GM21423 (cell line): ENCODE measurements around the gene MRTFB.
"Not testable (repeated sequence)": the region's sequence is repeated elsewhere in the genome, so short reads cannot be mapped to it uniquely, and the experiment has no call there.

Source experiments
- ATAC-seq: cut with Tn5 transposase; IDR thresholded peaks from one replicate; pipeline ENCODE4 v1.9.1; 2021; ENCODE audit warnings: mild to moderate bottlenecking, moderate library complexity; ENCODE audit not compliant: unreplicated experiment

Gene MRTFB

DNA sequence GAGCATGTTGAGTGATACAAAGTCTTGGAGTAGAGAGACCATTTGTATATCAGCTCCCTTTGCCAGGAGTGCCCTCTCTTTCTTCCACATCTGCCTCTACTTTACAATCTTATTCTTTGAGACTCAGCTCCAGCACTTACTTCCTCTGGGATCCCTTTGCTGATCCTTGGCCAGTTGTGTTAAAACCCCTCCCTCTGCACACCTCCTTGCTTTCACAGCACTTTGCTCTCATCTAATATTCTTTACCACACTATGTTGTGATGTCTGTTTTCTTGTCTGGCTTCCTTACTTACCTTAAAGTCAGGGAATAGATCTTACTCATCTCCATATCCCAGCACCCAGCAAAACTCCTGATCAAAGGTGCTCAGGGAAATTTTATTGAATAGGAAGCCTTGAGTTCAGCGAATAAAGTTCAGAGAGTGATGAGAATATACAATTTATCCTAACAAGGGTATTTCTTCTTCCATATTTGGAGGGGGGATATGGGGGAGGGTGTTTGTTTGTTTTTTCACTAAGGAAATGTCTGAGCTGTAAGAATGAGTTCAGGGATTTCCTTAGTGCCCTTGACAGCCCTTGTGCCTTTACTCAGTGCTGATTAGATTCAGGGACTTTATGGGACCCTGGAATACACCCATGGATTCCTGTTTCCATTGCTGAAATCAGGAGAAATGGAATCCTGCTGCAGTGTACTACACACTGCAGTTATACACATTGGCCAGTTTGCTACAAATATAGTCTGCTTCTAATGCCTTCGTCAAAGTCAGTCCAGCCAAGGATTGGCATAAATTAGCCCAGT, 32.0 kb downstream of the MRTFB start:
- ATAC-seq: no peak

DNA sequence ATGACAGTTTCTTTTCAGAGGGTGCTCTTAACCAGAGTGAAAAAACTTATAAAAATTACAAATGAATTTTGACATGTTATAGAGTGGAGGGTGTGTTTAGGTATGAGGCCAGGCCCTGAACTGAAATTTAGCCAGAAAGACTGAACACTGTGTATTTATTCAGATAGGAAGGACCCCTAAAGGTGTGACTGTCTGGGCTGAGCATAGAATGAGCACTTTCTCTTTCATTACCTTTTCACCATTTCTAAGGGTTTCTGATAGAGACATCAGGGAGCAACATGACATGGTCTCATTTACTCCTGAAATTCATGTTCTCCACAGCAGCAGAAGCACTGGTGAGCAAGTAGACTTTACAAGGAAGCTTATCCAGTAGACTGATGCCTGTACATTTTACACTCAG, 32.9 kb downstream of the MRTFB start:
- ATAC-seq: no peak

DNA sequence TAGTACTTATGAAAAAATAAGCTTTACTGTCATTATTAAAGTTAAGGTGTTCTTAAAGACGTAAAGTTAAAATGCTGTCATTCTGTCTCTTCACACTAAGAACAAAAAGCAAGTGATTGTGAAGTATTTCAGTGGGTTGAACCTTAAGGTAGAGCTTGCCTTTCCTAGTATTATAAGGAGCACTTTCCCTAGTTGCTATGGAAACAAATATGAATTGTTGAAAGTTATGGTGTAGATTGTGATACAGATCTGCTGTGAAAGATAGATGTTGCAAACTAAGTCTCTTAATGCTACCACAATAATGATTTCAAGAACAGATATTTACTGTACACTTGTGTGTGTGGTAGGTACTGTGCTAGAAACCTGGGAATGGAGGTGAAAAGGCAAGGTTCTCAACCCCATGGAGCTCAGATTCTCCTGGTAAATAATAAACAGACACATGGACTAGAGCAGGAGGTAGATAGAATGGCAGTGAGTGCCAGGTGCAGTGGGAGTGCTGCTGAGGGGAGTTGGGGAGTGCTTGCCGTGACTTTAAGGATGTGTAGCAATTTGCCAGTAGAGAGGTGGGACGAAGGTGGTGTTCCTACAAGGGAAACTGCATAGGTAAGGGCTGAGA, 34.7 kb downstream of the MRTFB start:
- ATAC-seq: no peak

DNA sequence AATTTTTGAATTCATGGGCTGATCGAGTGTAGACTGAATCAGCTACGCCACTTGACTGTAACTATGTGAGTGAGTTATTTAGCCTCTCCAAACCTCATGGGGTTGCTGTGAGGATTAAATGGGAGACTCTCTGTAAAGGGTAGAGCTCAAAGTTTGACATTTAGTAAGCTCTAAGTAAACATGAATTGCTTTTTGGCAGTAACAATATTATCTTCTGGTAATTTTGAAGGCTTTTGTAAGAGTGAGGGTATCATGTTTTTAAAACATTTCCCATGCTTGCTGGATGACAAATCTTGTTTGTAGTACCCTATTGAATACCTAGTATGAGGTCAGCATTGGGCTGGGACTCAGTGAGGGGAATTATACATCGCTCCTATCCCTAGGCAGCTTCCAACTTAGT, 35.3 kb downstream of the MRTFB start:
- ATAC-seq: no peak

DNA sequence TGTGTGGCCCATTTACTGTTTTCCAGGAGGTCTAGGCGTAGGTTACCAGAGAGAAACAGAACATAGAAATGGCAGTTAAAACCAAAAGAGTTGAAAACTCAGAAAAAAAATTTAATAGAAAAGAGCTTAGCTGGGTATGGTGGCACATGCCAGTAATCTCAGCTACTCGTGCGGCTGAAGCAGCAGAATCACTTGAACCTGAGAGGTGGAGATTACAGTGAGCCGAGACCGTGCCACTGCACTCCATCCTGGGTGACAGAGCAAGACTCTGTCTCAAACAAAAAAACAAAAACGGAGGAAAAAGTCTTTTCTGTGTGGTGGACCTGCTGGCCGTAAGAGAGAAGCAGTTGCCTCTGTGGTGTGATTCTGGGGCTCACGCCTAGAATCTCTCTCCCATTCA, 35.8 kb downstream of the MRTFB start:
- no peak for ATAC-seq

DNA sequence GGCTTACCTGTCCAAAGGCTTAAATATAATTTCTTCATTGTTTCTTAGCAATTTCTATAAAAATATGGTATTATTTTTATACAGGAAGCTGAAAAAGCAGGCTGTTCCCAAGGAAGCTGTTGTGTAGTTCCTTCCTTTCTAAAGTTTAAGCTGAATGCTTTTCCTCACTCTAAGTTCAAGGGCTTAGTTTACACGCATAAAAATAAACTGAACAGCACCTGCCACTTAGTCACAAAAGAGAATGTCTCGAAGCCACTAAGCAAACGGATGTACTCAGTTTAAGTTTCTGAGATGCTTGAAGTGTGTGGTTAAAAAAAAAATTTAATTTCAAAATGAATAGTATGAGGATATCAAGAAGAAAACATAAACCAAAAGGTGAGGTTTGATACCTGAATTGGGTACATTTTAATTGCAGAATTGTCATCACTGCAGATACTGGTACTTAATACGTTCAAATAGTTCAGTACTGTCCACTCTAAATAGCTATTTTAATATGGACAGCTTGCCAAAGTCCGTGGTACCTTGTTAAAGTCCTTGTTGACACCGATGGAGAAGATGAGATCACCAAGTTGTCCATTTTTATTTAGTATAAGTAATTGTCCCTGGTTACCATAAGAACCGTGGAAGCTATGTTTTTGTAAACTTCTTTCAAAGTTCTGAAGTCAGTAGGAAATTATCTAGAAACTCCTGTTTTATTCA, 38.1 kb downstream of the MRTFB start:
- ATAC-seq: no peak

DNA sequence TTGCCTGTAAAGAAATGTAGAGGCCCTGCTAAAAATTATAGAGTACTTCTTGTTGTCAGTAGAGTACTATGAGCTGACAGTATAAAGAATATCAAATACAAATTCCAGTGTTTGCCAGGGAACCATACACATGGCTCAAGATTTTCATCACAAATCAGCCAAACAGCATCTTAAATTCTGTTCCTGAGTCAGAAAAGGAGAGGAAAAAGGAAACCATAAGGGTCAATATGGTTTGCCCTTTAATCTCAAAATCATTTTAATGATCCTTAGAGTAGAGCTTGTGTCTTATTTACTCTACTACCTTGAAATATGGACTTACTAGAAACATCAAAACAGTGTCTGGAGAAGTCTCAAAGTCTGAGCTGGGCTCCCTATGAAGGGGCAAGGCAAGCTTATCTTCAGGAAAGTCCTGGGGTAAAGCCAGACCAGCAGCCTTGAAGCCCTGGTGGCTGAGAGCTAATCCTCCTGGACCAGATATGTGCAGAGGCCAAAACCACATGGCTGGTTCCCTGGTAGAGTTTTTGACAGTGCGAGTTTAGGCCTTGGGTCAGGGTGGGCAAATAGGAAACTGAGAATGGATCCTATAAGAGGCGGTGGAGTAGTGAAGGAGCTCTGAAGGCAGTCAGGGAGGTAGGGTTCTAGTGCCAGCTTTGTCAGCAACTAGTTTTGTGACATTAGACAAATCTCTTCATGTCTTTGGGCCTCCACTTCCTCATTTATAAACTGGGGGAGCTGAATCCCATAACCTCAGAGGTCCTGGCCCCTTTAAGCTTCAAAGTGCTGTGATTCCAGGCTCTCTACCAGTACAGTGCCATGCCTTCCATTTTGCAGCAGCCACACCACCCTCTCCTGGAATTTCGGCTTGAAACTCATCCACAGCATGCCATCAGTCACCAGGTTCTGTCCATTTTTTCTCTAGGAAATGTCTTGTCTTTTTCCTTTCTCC, 38.9 kb downstream of the MRTFB start:
- ATAC-seq: no peak

DNA sequence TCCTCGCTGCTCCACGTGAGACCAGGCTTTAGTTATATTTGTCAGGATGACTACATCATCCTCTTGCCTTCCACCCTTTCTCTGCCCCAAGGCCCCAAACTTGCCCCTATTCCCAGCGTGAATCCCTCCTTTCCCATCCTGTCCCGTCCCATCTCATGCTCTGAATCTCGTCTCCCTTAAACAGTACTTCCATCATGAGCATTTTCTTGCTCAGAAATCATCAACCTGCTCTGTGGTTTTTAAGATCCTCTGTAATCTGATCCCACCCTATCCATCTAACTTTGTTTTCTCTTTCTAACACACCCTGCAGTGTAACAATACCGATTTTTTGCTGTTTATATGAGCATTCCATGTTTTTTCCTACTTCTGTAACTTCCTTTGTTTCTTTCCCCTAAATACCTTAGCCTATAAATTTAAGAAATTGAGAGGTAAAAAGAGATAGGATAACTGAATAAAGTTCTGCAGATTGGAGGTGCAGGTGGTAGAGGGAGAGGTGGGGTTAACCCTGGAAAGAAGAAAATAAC, 39.7 kb downstream of the MRTFB start:
- no peak for ATAC-seq

DNA sequence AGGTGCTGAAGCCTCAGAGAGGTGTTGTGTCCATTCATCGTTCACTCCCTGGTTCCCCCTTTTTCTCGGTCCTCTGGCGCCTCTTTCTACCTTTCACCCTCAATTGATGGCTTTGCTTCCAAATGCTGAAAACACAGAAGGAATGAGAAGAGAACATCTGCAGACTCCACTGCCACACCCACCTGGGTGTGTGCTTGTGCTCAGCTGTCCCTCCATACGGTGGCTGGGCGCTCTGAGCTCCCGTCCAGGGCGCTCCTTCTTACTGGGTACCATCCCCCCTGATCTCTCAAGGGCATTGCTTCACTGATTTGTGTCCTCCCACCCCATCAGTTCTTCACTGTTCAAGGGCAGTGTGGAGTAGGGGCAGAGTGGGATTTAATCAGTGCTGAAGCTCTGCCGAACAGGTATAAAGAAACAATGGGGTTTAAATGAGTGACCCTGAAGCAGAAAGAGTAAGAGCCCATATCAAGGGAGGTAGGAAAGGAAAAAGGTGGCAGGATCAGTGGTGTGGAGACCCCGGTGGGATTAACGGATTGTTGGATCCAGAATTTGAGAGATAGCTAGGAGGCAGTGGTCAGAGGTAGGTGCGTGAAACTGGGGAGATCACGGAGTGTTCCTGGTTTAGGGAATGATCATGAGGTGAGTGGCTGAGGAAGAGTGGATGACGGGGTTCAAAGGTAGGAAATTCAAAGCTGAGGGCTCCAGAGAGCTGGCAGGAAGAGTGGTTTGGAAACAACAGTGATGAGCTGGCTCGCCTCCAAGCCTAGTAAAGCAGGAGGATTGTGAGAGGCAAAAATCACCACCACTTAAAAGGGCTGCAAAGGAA, 40.8 kb downstream of the MRTFB start:
- ATAC-seq: no peak

DNA sequence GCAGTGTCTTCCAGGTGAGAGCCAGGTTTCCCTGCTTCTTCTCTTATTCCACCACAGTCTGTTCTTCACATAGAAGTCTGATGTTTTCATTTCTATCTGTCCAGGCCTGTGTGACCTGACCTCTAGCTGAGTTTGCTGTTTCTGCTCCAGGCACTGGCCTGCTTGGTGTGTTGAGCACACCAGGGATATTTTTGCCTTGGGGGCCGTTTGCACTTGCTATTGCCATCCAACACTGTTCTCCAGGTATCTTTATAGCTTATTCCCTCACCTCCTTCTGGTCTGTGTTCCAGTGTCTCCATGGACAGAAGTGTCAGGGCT, 41.4 kb downstream of the MRTFB start:
- ATAC-seq: no peak

DNA sequence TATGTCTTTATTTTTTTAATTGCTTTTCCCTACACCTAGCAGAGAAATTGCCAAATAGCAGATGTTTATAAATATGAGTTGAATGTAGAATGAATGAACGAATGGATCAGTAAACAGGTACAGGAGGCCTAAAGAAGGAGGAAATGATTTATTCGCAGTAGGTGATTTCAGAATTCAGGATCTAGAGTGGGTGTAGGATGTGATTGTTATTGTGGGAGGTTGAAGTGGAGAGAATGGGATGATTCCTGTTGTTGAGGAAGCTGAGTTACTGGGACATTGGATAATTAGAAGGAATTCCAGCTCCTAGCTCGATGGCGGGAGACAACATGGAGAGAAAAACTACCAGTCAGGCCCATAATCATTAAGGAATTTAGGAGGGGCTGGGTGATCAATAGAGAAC, 42.2 kb downstream of the MRTFB start:
- ATAC-seq: no peak

DNA sequence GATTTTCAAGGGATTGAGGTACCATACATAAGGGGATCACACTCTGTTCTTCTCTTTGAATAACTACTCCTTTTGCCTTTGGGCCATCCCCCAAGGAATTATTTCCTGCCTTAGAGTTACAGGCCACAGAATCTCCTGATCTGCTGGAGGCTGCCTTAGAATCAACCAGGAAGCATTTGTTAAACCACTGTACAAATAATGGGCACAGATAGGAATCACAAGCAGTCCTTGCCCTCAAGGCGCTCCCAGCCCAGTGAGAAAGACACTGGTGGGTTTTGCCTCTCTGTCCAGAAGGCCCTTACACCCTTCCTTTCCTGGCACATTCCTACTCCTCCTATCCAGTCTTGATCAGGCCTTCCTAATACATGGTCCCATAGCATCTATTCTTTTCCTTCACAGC, 45.9 kb downstream of the MRTFB start:
- no peak for ATAC-seq

DNA sequence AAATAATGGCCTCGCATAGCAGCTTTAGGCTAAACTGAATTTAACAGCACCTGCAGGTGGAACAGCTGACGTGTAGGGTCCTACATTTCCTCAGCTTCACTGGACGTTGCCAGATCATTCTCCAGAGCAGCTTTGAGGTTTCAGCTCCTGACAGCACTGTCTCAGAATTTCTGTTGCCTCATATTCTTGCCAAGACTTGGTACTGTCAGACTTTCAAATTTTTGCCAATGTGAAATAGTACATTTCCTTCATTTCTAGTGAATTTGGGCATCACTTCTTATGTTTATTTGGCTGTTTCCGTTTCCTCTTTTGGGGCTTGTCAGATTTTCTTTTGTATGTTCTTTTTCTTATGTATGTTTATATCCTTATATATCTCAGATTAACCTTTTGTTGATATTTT, 48.7 kb downstream of the MRTFB start:
- no peak for ATAC-seq

DNA sequence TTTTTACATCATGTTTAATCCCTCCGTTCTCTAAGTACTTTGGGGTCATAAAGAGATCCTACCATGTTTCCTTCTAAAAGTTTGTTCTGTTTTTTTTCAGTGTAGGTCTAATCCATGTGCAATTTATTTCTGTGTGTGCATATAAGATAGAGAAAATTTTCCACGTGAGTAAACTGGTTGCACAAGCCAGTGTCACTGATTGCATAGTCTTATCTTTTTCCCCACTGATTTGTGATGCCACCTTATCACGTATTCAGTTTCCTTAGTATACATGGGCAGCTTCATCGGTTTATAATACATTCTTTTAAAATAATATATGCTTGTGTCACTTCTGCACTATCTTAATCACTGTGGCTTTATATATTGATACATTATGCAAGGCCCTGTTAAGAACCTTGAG, 49.2 kb downstream of the MRTFB start:
- ATAC-seq: no peak

DNA sequence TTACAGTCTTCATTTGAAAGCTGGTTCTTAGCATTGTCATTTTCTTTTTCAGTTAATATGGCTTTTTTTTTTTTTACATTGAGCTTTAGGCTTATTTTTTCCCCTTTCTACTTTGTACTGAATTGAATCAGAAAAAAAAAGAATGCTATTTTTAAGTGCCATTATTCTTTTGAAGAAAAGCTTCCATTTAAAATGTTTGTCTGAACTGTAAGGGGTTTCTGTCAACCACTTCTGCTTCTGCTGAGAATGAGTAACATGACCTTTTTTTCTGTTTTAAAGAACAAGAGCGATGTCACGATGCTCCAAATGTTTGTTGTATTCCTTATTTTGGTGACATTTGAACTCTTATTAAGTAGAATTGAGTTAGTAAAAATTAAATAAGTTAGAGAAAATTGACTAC, 50.0 kb downstream of the MRTFB start:
- no peak for ATAC-seq

DNA sequence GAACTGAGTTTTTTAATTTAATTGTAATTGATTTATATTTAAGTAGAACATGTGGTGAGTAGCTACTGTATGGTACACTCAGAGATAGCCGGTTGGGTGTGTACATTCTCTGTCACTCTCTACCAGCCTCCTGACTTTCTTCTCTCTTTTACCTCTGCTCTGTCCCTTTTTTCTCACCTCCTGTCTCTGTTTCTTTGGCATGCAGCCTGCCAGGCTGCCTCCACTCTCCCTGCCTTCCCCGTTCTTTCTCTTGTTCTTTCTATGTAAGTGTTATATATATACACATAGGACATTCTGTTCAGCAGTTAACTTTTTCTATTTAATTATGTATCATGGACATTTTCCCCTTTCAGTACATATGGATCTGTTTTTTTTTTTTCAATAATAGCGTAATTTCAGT, 50.8 kb downstream of the MRTFB start:
- ATAC-seq: no peak

DNA sequence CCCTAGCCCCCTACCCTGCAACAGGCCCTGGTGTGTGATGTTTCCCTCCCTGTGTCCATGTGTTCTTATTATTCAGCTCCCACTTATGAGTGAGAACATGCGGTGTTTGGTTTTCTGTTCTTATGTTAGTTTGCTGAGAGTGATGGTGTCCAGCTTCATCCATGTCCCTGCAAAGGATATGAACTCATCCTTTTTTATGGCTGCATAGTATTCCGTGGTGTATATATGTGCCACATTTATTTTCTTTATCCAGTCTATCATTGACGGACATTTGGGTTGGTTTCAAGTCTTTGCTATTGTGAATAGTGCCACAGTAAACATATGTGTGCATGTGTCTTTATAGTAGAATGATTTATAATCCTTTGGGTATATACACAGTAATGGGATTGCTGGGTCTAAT, 51.3 kb downstream of the MRTFB start:
- not testable (repeated sequence) for ATAC-seq

DNA sequence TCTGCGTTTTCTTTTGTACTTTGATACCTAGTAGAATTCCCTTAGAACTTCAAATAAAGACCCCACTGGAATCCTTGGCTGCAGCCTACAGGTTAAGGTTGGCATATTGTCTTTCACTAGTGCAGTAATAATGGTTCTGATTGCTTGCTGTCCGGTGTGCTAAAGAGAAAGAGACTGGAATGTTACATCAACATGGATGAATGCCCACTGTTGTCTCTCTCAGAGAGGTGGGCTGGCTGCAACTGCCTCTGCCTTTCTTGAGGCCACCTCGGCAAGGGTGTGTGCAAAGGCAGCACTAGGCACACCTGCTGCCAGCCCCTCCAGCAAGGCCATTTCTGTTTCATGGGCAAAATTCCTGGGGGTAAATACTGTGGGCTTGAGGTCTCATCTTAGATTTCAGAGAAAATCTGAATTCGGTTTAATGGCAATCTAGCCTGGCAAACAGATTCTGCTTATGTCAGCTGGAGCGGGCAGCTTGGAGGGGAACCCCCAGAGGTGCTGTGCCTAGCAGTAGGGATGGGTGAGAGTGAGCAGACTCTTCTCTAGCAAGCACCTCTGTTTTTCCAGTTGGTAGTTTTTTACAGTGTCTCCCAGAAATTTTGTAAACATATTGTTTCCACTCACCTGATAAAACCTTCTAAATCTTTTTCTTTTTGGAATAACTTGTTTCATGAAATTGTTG, 54.0 kb downstream of the MRTFB start:
- no peak for ATAC-seq

DNA sequence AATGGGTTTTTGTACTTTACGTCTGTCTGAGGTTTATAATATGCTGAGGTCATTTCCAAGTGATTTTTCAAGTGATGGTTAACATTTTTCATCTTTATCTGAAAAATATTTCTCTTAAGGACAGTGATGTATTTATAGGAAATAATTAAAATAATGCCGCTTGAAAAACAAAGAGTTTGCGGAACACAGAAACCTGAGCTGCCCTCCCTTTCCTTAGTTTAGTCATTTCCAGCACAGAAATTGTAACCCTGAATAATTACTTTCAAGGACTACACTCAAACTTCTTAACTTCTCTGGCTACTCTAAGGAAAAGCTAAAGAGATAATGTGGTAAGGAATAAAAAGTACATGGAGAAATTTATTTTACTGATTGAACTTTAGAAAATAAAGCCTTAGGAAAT, 54.6 kb downstream of the MRTFB start:
- ATAC-seq: no peak

DNA sequence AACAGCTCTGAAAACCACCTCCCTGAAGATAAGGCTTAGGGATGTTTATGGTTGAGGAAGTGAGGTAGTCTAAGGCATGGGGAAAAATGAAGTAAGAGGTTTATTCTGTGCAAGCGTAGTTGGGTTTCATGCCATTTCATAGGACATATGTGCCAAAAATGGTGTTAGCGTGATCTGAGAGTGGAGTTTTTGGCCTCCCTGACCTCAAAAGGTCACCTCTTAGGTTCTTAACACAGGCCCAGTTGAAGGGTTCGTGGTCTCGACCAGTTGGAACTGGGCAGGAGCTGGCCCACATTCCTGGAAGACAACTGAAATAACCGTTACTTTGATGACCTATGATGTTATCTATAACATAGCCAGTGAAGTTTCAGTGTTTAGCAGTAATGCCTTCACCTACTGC, 57.0 kb downstream of the MRTFB start:
- ATAC-seq: no peak
